Thyroid gland (tissue), 4 donors: ENCODE data around the gene PHACTR3.

Source experiments
- CTCF ChIP-seq, 6 experiments: fragments of 200-600 bp in 3 of 6; fragments of 450-650 bp in 3 of 6; sonication (generic) in 3 of 6; IDR thresholded peaks; one replicate each; pipeline ENCODE4 v1.5.1; 2016 to 2019; ENCODE audit warnings: antibody characterized with exemption in 6 of 6, mild to moderate bottlenecking in 2 of 6, inconsistent platforms in 1 of 6, moderate library complexity in 1 of 6
- POLR2A ChIP-seq, 2 donors: fragments of 450-650 bp; IDR thresholded peaks; one replicate each; pipeline ENCODE4 v1.6.1; 2017; ENCODE audit warnings: antibody characterized with exemption in 2 of 2, mild to moderate bottlenecking in 2 of 2, moderate library complexity in 1 of 2

DNA sequence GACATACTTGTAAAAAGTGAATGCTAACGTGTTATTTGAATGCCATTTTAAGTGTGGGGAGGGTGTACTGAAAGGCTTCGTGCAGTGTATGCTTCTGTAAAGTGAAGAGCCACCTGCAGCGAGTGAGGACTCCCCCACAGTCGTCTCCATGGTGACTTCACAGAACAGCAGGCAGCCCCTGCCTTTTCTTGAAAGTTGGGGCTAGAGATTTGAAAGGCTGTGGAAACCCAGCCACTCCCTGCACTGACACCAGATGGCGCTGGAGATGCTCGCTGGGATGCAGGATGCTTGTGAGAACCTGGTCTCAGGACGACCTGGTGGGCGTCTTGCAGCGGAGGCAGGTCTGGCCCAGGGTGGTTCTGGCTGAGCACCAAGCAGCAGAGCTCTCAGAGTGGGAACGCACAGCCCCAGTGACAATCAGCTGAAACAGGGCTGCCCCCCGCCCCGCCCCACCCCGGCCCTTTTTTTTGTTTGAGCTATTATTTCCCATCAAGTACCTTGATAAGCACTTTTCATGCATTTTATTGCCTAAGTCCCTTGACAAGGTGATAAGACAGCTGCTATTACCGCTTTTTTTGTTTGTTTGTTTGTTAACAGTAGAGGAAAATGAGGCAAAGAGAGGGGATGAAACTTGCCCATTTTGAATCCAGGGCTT, 178.8 kb downstream of the PHACTR3 start:
- TF ChIP-seq POLR2A (IDR thresholded peaks at IDR 0.05): no peak
- TF ChIP-seq CTCF (IDR thresholded peaks at IDR 0.05): peak; percentile 21 to 85 (median 44)
